LHCN-M2 (cell line): ENCODE results near the gene CNGA2. TPM values are rescaled to one million over a fixed set of nuclear protein-coding genes. Genes with fewer than 3 reads are reported as not detected.
"Not testable (repeated sequence)": the region's sequence is repeated elsewhere in the genome, so short reads cannot be mapped to it uniquely, and the experiment has no call there.

Source experiments
- DNase-seq: peaks from one replicate; pipeline ENCODE4 v3.0.0-alpha.2; 2012; ENCODE audit warnings: low read depth
- polyA plus RNA-seq: library from polyadenylated mRNA; unstranded; fragments of >200 nt; gene quantifications from one replicate; pipeline ENCODE4 v1.2.1, GENCODE V29; 2012; ENCODE audit warnings: missing spikeins
- total RNA-seq: library from RNA; depleted of rRNA; stranded (reverse); fragments of >200 nt; gene quantifications from 2 replicates; pipeline ENCODE4 v1.2.3, GENCODE V29; 2014; rRNA removed

CNGA2 gene
- total RNA-seq: not detected in 2 replicates
- polyA plus RNA-seq: not detected

DNA sequence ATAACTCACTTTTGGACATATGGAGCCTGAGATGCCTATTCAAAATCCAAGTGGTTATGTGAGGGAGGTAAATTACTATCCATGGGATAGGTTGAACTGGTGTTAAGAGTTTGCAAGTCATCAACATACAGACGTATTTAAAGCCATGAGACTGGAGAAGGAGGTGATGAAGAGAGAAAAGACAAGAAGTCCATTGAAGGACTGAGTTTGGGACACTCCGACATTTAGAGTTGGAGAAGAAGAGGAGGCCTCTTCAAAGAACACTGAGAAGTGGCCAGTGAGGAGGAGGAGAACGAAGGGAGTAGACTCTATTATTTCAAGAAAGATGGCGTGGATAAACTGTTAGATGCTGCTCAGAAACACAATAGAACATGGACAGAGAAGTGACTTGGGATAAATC lies at the start of gene CNGA2:
CNGA2 (plus strand) TSS at position 301 of the 400 bp plus-strand sequence. CDS start 3,738 bp downstream, outside the sequence.
- DNase-seq: no peak

DNA sequence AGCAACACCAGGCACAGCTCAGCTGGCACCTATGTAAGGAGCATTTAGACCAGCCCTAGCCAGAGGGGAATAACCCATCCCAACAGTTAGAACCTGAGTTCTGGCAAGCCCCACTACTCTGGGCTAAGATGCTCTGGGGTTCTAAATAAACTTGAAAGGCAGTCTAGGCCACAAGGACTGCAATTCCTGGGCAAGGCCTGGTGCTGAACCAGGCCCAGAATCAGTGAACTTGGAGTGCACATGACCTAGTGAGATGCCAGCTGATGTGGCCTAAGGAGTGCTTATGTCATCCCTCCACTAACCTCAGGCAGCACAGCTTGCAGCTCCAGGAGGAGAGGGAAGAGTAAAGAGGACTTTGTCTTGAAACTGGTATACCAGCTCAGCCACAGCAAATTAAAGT lies 46.9 kb upstream of the CNGA2 start:
- DNase-seq: no peak

DNA sequence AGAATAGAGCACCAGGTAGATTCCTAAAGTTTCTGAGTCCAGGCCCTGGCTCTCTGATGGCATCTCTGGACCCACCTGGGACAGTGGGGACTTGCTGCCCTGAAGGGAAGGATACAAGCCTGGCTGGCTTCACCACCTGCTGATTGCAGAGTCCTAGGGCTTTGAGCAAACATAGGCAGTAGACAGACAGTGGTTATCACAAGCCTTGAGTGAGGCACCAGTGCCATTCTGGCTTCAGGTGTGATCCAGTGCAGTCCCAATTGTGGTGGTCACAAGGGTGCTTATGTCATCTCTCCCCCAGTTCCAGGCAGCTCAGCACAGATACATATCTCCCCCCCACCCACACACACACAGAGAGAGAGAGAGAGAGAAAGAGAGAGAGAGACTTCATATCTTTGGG lies 45.9 kb upstream of the CNGA2 start:
- DNase-seq: no peak

DNA sequence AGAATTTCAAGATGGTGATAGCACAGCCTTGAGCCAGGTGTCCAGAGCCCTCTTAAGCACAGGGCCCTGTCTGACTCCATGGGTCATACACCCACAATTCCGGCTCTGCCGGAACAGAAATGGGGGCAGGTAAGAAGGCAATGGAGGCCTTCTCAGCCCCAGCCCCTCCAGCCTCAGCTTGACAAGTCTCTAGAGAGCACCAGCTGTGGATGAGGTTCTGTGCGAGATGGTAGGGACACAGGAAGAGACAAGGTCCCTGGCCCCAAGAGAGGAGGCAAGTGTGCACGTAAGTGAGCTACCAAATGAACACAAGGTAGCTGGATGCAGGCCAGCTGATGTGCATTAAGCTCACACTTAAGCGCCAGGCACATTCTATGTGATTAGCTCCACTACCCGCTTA lies 41.7 kb upstream of the CNGA2 start:
- no peak for DNase-seq

DNA sequence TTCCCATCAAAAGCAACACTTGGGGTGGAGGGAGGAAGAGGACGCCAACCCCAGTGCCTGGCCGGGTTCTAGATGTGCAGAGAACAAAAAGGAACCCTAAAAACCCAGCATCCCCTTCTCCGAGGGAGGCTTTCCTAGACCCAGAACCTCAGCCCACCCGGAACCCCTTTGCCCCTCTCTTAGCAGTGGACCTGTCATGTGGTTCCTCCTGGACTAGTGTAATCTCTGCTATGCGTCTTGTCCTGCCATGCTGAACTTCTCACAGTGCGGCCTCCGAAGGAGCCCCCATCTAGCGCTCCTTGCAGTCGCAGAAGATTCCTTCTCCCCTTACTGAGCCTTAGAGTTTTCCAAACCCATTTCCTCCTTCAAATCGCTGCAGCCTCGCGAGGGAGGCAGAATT lies 40.4 kb upstream of the CNGA2 start:
- DNase-seq: no peak

DNA sequence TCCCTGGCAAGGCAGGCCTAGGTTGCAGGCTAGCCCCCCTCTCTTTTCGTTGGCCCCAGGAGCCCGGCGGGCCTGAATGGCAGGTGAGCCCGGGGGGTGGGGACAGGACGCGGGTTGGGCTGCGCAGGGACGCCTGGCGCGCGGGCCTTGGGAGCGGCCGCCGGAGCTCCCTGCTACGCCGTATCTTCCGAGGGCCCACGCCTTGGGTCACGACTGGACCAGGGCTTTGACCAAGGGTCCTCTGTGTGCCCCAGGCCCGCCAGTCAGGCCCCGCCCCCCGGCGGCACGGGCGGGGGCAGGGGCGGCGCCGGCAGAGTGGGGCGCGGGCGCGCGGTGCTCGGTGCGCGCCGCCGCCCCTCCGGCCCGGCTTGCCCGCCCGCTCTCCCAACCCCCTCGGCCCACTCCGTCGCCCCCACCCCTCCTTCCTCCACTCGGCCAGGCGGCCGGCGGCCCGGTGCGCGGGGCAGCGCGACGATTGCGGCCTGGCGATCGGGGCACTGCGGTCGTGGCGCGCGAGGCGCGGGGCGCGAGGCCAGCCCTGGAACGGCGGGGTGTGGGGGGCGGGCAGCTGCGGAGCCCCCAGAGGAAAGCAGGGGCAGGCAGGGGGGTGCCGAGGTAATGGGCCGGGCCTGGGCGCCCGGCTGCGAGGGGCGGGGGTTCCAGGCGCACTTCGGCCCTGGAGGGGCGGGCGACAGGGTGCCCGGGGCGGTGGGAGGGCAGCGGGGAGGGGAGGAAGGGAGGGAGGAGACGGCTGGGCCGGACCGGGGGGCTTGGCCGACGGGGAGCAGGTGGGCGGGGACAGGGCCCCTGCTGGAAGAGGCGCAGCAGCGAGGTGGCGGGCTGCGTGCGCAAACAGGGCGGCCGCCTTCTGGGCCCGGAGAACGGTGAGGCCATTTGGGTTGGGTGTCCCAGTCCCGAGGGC lies 39.6 kb upstream of the CNGA2 start, which contains the start of gene PRRG3:
PRRG3 (plus strand) TSS at position 798 of the 922 bp plus-strand sequence. CDS start 3,357 bp downstream, outside the sequence.
- DNase-seq: no peak

DNA sequence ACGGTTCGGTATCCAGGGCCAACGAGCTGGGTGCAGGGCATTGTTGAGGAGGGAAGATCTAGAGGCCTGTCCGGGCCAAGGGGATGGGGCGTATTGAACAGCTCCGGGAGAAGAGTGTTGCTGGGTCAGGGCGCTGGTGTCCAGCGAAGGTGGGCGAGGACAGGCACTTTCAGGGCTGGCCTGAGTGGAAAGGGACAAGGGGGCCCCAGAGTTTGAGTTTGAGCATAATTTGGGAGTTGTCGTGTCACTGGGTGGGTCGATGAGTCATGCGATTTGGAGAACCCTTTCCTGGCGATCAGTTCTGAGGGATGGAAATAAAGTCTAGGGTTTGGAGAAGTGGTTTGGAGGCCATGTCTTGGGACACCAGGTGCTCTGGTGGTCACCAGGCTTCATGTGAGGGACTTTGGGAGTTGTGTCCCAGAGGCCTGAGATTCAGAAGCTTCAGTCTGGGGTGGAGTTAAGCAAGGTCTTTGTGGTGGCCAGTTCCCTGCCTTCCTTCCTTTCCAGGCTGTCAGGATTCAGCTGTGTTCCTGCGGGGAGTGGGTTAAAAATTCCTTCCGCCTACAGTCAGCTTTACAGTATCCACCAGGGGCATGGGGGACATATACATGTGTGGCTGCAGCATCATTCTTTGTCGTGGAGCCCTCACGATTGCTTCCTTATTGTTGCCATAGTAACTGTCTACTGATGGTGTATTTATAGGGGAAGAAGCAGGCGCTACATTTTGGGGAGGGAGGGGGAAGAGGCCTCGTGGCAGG lies 38.8 kb upstream of the CNGA2 start:
- DNase-seq: no peak

DNA sequence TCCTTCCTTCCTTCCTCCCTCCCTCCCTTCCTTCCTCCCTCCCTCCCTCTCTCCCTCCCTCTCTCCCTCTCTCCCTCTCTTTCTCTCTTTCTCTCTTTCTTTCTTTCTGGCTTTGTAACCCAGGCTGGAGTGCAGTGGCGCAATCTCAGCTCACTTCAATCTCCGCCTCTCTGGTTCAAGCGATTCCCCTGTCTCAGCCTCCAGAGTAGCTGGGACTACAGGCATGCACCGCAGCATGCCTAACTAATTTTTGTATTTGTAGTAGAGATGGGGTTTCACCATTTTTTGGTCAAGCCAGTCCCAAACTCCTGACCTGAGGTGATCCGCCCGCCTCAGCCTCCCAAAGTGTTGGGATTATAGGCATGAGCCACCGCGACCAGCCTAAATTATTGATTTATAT lies 37.5 kb upstream of the CNGA2 start:
- not testable (repeated sequence) for DNase-seq

DNA sequence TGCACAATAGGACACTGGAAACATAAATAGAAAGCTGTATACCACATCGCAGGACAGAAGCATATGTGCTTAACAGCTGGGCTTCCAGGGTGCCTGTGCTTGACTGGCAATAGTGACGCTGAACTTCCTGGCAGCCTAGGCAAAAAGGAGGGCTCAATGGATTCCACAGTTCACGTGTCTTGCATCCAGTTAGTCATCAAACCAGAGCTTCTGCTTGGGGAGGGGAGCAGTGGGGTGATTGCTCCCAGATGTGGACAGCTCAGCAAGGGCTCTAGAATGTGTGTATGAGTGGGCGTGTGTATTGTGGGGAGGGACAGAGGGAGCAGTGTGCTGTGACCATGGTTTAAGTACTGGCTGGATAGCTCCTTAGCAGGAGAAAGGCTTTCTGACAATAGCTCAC lies 37.0 kb upstream of the CNGA2 start:
- no peak for DNase-seq

DNA sequence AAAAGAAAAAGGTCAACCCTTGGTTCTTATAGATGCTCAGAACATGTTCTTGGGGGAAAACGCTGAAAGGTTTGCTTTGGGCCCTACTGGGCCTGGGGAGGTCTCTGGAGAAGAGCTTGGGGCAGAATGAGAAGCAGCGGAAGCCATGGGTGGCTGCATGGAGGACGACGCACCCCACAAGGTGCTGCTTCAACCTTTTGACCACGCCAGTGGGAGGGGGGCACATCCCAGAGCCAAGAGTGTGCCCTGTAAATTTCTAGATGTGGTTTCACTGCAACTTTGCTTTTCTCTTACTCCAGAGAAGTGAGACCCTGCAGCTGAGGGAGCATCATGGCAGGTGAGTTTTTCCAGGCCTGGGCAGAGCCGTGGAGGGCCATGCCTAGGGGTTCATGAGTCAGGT lies 36.1 kb upstream of the CNGA2 start:
- DNase-seq: no peak

DNA sequence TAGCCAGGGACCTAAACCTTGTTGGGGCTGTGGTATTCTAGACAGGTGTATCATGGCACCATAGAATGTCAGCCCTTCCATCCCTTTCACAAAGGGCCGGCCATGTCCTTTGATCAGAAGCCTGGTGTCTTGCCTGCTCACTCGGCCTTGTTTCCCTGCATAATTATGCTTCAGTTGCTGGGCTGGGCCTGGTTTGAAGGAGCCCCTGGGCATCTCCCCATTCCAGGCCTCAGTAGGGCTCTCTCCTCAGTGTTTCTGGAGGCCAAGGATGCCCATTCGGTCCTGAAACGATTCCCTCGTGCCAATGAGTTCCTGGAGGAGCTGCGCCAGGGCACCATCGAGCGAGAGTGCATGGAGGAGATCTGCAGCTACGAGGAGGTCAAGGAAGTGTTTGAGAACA lies 34.8 kb upstream of the CNGA2 start:
- no peak for DNase-seq

DNA sequence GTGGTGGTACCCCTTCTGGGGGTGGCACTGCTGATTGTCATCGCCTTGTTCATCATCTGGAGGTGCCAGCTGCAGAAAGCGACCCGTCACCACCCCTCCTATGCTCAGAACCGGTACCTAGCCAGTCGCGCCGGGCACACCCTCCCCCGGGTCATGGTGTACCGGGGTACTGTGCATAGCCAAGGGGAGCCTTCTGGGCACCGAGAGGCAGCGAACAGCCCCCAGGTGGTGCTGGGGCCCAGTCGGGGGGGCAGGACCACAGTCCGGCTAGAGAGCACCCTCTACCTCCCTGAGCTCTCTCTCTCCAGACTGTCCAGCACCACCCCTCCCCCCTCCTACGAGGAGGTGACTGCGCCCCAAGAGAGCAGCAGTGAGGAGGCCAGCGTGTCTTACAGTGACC lies 34.0 kb upstream of the CNGA2 start:
- DNase-seq: no peak

DNA sequence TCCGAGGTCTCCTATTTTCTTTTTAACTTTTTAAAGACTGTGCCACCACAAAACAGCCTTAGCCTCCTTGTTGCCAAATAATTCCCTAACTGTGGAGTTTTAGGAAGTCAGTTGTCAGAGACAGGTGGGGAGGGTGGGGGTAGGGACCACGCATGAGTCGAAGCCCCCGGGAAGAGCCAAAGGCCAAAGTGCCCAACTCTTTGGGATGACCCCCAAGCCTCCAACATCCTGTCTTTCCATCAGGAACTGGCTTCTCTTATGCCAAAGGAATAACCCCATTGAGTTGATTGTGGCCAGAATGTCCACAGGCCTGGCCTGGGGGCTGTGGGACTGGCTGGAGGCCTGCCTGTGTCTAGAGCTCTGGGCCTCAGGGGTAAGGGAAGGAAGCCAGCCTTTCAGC lies 33.5 kb upstream of the CNGA2 start:
- DNase-seq: no peak

DNA sequence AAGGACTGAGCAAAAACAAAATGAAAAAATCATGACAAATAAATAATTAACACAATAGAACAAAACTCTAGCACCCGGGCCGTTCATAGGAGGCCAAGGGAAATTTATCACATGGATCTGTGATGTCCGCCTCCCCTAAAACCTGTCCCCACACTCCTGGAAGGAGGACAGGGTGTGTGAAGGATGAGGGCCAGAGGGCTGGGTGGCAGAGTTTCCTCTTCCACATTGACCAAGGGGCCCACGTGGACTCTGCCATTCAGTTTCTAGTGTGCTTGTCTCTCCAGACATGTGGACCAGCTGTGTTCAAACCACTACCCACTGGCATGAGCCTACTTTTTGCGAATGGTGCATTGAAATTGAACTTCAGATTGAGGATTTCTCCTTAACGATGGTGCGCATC lies 33.0 kb upstream of the CNGA2 start:
- DNase-seq: no peak

DNA sequence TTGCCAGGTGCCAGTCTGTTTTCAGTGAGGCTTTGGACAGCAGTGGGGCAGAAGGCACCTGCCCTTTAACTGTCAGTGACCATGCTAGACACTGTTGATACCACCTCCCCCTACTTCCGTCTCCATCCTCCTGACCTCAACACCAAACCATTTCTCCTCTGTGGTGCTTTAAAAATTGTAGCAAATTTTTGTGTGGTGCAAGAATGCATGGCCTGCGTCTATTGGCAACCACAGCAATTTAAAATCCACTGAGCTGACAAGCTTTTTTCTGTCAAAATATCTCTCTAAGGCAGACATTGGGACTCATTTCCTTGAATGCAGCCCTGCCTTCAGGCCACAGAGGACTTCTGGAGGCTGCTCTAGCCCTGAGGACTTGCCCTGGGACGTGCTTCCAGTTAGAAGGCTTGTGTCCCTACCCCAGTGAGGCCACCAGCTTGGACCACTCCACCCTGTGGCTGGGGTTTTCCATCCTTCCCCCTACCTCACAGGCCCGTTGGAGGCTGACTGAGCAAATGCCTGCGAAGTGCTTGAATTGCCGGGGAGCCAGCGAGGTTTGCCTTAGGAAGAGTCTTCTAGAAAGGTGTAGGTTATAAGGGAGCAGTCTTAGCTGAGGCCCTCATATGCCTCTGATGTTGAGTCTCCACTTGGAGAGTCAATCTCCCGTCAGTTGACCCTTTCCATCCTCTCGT lies 32.4 kb upstream of the CNGA2 start:
- DNase-seq: no peak

DNA sequence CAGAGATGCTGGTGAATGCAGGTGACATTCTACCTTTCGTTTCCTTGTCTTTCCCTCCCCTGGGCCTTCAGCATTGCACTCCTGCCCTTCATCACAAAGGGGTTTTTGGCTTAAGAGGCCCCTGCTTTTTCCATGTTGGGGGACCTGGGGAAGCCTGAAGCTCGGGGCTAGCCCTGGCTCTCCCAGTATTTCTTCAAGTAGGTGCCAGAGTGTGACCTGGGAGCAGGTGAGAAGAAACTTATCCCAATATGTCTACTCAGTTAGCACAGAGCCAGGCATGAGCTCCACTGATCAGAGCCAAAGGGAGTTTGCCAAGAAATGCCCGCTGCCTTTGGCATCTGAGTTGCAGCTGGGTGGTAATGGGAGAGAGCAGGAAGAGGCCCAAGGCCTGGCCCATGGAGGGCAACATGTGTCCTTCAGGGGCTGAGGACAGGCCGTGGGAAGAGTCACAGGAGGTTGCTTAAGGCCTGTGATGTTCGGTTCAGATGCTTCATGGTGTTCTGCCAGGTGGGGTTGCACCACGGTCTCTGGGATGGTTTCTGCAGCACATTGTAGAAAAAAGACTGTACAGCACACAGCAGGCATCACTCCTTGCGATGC lies 31.7 kb upstream of the CNGA2 start:
- DNase-seq: no peak

DNA sequence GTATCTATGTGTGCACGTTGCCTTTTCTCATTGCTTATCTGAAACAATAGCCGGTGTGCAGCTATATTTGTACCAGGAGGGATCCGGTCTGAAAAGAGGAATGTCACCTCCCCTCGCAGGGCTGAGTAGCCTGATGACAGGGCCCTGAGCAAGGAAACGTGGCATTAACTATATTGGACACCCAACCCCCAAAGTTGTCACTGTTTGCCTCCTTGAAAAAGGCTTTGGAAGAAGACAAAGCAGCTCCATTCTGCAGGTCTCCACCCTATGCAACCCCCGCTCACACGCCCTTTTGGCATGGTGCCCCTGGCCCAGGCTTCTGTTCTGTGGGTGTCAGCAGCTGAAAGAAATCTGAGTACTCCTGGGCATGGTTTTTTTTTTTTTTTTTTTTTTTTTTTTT lies 31.1 kb upstream of the CNGA2 start:
- DNase-seq: no peak

DNA sequence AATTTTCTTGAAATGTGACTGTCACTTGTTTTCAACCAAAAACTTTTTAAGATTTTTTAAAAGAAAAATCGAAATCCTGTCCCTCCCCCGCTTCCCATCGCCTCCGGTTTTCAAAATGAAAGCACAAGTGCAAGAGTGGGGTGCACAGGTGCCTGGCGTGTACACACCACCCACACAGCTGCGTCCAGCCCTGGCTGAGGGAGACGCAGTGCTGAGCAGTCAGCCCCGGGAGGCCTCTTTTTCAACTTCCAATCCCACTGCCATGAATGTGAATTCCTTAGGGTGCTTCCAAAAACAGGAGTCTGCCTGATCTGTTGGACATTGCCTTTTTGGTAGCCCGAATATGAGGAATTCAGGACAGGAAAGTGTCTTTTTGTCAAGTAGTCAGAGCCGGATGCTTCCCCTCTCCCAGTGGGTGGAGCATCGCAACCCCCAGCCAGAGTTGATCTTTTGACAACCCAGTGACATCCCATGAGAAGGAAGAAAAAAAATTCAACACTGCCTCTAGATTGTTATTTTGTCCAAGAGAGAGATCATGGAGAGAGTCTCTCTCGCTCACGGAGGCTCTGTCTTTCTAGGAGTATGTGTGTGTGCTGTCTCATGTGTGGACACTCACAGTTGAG lies 30.4 kb upstream of the CNGA2 start:
- no peak for DNase-seq

DNA sequence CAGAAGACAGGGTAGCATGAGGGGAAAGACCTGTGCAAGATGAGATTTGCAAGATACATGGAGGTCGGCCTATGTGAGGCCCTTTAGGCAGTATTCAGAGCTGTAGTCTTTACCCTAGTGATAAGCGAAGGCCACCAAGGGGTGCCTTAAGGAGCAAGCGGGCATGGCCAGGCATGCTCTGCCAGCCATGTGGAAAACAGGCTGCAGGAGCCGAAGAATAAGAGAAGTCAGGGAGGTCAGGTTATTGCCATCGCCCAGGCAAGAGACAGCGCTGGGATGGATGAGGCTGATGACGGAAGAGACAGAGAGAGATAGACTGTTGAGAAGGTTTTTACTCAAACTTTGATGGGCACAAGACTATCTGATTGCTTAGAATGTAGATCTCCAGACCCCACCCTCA lies 25.7 kb upstream of the CNGA2 start:
- DNase-seq: no peak

DNA sequence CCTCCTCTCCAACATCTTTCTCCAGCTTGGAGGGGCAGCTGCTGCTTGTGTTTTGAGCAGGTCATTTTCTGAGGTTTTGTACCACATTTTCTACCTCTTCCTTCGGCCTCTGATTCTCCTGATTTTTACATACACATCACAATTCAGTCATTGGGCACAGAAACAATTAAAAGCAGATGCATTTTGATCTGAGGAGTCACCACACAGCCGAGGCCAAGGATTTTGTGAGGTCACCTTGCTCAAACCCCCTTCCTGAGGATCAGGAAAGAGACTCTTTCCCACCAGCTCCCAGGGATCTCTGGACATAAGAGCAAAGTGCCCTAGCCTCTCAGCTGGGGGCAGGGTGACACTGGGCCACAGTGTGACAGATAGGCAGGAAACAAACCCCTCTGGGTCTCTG lies 24.1 kb upstream of the CNGA2 start:
- DNase-seq: no peak

DNA sequence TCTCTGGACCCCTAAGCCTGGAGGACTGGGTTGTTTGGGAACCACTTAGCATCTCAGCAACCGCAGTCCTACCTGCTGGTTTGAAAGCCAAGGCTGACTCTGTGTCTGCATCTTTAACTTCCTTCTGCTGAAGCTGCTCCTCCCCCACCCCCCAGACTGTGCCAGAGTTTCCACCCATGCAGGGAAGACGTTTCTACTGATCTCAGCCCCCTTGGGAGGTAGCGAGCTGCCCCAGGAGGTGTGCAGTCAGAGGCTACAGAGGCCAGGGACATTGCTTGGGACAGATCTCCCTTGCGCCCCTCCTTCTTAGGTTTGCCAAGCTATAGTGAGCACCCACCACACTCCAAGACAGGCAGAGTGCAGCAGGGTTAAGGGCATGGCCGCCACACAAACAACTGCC lies 23.4 kb upstream of the CNGA2 start:
- DNase-seq: no peak
